Measurements from ENCODE around the gene WNT16.

Gene WNT16

GRCh38 chr7:121351682-121352081, 22.9 kb downstream of the WNT16 start:
- peak; percentile 30 for FAIRE-seq

- no peak for FAIRE-seq
These were observed 23.5 kb downstream of the WNT16 start for GRCh38 chr7:121352323-121352722.

- no peak for FAIRE-seq
These were observed 26.8 kb downstream of the WNT16 start for GRCh38 chr7:121355574-121355973.

GRCh38 chr7:121360564-121360963, 31.8 kb downstream of the WNT16 start:
- FAIRE-seq, result no peak

- peak; percentile 98 for FAIRE-seq
These were observed 38.1 kb downstream of the WNT16 start for GRCh38 chr7:121366852-121367431.

GRCh38 chr7:121369462-121369861, 40.7 kb downstream of the WNT16 start:
- FAIRE-seq, result no peak

- FAIRE-seq, result peak; percentile 23
These were observed 42.6 kb downstream of the WNT16 start for GRCh38 chr7:121371367-121371766.

GRCh38 chr7:121371883-121372282, 43.1 kb downstream of the WNT16 start:
- FAIRE-seq, result no peak

GRCh38 chr7:121372376-121373010, 43.7 kb downstream of the WNT16 start:
- FAIRE-seq, result no peak

- FAIRE-seq, result no peak
These were observed 44.4 kb downstream of the WNT16 start for GRCh38 chr7:121373177-121373576.

GRCh38 chr7:121376979-121377378, 48.2 kb downstream of the WNT16 start:
- no peak for FAIRE-seq

GRCh38 chr7:121379930-121380329, 51.1 kb downstream of the WNT16 start:
- no peak for FAIRE-seq

GRCh38 chr7:121382473-121382872, 53.7 kb downstream of the WNT16 start:
- no peak for FAIRE-seq

- no peak for FAIRE-seq
These were observed 54.6 kb downstream of the WNT16 start for GRCh38 chr7:121383235-121383910.

GRCh38 chr7:121384265-121384664, 55.5 kb downstream of the WNT16 start:
- FAIRE-seq, result no peak

GRCh38 chr7:121385056-121385799, 56.4 kb downstream of the WNT16 start:
- FAIRE-seq, result no peak

GRCh38 chr7:121385800-121386179, 57.0 kb downstream of the WNT16 start:
- no peak for FAIRE-seq

GRCh38 chr7:121388950-121389349, 60.1 kb downstream of the WNT16 start:
- FAIRE-seq, result no peak

GRCh38 chr7:121390109-121390508, 61.3 kb downstream of the WNT16 start:
- FAIRE-seq, result no peak

- no peak for FAIRE-seq
These were observed 61.8 kb downstream of the WNT16 start for GRCh38 chr7:121390617-121391016.

All from A204.1 (cell line).